ENCODE measurements around the gene IPPK. TPM values are rescaled to one million over a fixed set of nuclear protein-coding genes. Genes with fewer than 3 reads are reported as not detected.
"Not testable (repeated sequence)": the region's sequence is repeated elsewhere in the genome, so short reads cannot be mapped to it uniquely, and the experiment has no call there.

The IPPK gene
- total and polyA plus RNA-seq, 4 experiments from 2014 or later = 6.3 to 7.9 (median 7.3) TPM

DNA sequence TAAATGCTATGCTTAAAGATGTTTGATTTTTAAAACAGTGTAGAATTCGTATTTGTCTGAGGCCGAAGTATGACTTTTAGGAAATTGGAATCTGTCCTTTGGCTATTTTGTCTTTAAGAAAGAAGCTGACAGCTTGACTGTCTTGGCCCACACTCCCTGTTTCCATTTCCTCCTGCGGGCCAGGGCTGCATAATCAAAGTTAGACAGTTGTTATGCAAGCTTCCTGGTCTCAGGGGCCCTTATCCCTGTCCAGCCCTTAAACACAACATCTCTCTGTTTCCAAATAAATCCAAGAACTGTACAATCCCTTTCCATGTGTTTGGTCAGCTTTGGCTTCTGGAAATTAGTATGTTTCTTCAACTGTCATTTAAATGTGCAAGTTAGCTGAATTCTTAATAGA, 79.6 kb downstream of the IPPK start:
- Histone ChIP-seq H3K9me3 (ENCODE audit: control insufficient read depth in 1 of 2, low read length in 2 of 2) (no peaks in the 10 kb centered on the region), H3K4me1 (ENCODE audit: insufficient read depth, low read length) (no peaks in the 10 kb centered on the region), H3K27ac (ENCODE audit: low read depth, low read length) (no peak overlapping the region), H3K36me3 (ENCODE audit: insufficient read depth, low read length) (no peaks in the 10 kb centered on the region), H3K27me3 (ENCODE audit: insufficient read depth, low read length) (no peaks in the 10 kb centered on the region), H3K4me3 (ENCODE audit: low read length in 2 of 2) (no peak overlapping the region)
- intact Hi-C loops (cut with micrococcal nuclease) = no loop called here
- Mint-ChIP-seq H3K27me3 (no peaks in the 10 kb centered on the region), H3K36me3 (no peaks in the 10 kb centered on the region), H3K4me1 (no peaks in the 10 kb centered on the region), H3K9me3 (peaks cover 0 to 8% (median 0%) of the 10 kb centered on the region in 8 donors), H3K27ac (peak overlapping the region in 1 of 7 donors; percentile 30), H3K4me3 (no peak overlapping the region)
- ChIA-PET POLR2A (ENCODE audit: partially characterized antibody) (no interaction called here), CTCF (ENCODE audit: partially characterized antibody) (interaction anchor here (0.7 kb wide), 1 partner anchor 18 kb away, joined by 3 read pairs; no protein-coding TSS in a partner anchor)
- DNase-seq = no peak

DNA sequence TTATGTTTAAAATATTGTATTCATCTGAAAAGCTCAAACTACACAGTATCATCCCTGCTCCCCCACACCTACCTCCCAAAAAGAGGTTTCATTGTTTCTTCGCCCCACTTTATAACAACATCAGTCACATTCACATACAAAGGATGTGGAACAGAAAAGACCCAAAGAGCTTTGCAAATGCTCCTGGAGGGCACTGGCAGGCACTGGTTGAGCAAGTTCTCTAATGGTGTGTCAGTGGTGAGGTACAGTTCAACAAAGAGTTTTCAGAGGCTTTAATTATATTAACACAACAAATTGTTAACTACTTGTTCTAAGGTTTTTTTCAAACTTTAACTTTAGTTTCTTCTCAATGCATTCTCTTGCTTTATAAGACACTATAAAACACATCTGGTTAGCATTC, 80.0 kb downstream of the IPPK start:
- no peaks in the 10 kb centered on the region for H3K27me3 Mint-ChIP-seq

DNA sequence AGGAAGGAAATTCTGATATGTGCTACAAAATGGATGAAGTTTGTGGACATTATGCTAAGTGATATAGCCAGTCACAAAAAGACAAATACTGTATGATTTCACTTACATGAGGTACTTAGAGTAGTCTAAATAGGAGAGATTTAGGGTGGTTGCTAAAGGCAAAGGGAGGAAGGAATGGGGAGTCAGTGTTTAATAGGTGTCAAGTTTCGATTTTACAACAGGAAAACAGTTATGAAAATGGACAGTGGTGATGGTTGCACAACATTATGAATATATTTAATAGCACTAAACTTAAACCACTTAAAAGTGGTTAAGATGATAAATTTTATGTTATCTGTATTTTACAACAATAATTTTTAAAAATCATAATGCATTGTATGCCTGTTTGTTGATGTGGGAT, 93.8 kb downstream of the IPPK start:
- CTCF ChIA-PET (ENCODE audit: partially characterized antibody) = no interaction called here
- H3K36me3 ChIP-seq (ENCODE audit: insufficient read depth, low read length) = no peaks in the 10 kb centered on the region
- peaks cover 0 to 21% (median 8%) of the 10 kb centered on the region in 8 donors for H3K9me3 Mint-ChIP-seq
- H3K4me3 Mint-ChIP-seq = no peak overlapping the region
- H3K27me3 ChIP-seq (ENCODE audit: insufficient read depth, low read length) = no peaks in the 10 kb centered on the region
- peaks cover 0 to 10% of the 10 kb centered on the region in 2 donors for H3K36me3 Mint-ChIP-seq
- H3K27ac Mint-ChIP-seq = no peak overlapping the region
- no peak for DNase-seq
- POLR2A ChIA-PET (ENCODE audit: partially characterized antibody) = no interaction called here
- H3K27ac ChIP-seq (ENCODE audit: low read depth, low read length) = no peak overlapping the region
- no peak overlapping the region for H3K4me3 ChIP-seq (ENCODE audit: low read length in 2 of 2)
- H3K4me1 ChIP-seq (ENCODE audit: insufficient read depth, low read length) = no peaks in the 10 kb centered on the region
- H3K9me3 ChIP-seq (ENCODE audit: control insufficient read depth in 1 of 2, low read length in 2 of 2) = no peaks in the 10 kb centered on the region
- H3K27me3 Mint-ChIP-seq = no peaks in the 10 kb centered on the region
- intact Hi-C loops (cut with micrococcal nuclease) = no loop called here
- H3K4me1 Mint-ChIP-seq = no peaks in the 10 kb centered on the region

More for the DNA sequence above, 80.0 kb downstream of the IPPK start:
- H3K4me3 Mint-ChIP-seq = no peak overlapping the region
- ChIA-PET POLR2A (ENCODE audit: partially characterized antibody) (no interaction called here), CTCF (ENCODE audit: partially characterized antibody) (interaction anchor here (0.7 to 1.0 kb wide), 2 partner anchors 18 to 447 kb away, joined by 3 read pairs; no protein-coding TSS in a partner anchor)
- no peak overlapping the region for H3K4me3 ChIP-seq (ENCODE audit: low read length in 2 of 2)
- H3K4me1 Mint-ChIP-seq = no peaks in the 10 kb centered on the region
- no peaks in the 10 kb centered on the region for H3K36me3 Mint-ChIP-seq
- intact Hi-C loops (cut with micrococcal nuclease) = no loop called here
- no peaks in the 10 kb centered on the region for H3K4me1 ChIP-seq (ENCODE audit: insufficient read depth, low read length)
- H3K36me3 ChIP-seq (ENCODE audit: insufficient read depth, low read length) = no peaks in the 10 kb centered on the region
- peaks cover 0 to 8% (median 0%) of the 10 kb centered on the region in 8 donors for H3K9me3 Mint-ChIP-seq
- no peak overlapping the region for H3K27ac ChIP-seq (ENCODE audit: low read depth, low read length)
- no peak for DNase-seq
- no peaks in the 10 kb centered on the region for H3K27me3 ChIP-seq (ENCODE audit: insufficient read depth, low read length)
- H3K9me3 ChIP-seq (ENCODE audit: control insufficient read depth in 1 of 2, low read length in 2 of 2) = no peaks in the 10 kb centered on the region
- H3K27ac Mint-ChIP-seq = no peak overlapping the region

DNA sequence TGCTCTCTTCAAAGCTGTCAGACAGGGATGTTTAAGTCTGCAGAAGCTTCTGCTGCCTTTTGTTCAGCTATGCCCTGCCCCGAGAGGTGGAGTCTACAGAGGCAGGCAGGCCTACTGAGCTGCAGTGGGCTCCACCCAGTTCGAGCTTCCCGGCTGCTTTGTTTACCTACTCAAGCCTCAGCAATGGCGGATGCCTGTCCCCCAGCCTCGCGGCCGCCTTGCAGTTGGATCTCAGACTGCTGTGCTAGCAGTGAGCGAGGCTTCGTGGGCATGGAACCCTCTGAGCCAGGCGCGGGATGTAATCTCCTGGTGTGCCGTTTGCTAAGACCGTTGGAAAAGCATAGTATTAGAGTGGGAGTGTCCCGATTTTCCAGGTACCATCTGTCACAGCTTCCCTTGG, 96.3 kb downstream of the IPPK start:
- POLR2A ChIA-PET (ENCODE audit: partially characterized antibody); H3K27me3 ChIP-seq (ENCODE audit: insufficient read depth, low read length); H3K4me3 ChIP-seq (ENCODE audit: low read length in 2 of 2); H3K27ac ChIP-seq (ENCODE audit: low read depth, low read length); H3K27ac Mint-ChIP-seq; H3K4me1 Mint-ChIP-seq; H3K4me3 Mint-ChIP-seq; intact Hi-C loops (cut with micrococcal nuclease); H3K27me3 Mint-ChIP-seq; H3K9me3 ChIP-seq (ENCODE audit: control insufficient read depth in 1 of 2, low read length in 2 of 2); CTCF ChIA-PET (ENCODE audit: partially characterized antibody); H3K4me1 ChIP-seq (ENCODE audit: insufficient read depth, low read length); DNase-seq; H3K36me3 ChIP-seq (ENCODE audit: insufficient read depth, low read length): not testable (repeated sequence)
- H3K36me3 Mint-ChIP-seq = peaks cover 0 to 10% of the 10 kb centered on the region in 2 donors
- H3K9me3 Mint-ChIP-seq = peaks cover 0 to 31% (median 8%) of the 10 kb centered on the region in 8 donors

DNA sequence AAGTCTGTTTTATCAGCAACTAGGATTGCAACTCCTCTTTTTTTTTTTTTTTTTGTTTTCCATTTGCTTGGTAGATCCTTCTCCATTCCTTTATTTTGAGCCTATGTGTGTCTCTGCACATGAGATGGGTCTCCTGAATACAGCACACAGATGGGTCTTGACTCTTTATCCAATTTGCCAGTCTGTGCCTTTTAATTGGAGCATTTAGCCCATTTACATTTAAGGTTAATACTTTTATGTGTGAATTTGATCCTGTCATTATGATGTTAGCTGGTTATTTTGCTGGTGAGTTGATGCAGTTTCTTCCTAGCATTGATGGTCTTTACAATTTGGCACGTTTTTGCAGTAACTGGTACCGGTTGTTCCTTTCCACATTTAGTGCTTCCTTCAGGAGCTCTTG, 98.1 kb downstream of the IPPK start:
- H3K27ac ChIP-seq (ENCODE audit: low read depth, low read length); POLR2A ChIA-PET (ENCODE audit: partially characterized antibody); H3K4me3 ChIP-seq (ENCODE audit: low read length in 2 of 2); H3K4me1 ChIP-seq (ENCODE audit: insufficient read depth, low read length); H3K9me3 ChIP-seq (ENCODE audit: control insufficient read depth in 1 of 2, low read length in 2 of 2); H3K27me3 ChIP-seq (ENCODE audit: insufficient read depth, low read length); intact Hi-C loops (cut with micrococcal nuclease); H3K4me3 Mint-ChIP-seq; H3K4me1 Mint-ChIP-seq; H3K36me3 ChIP-seq (ENCODE audit: insufficient read depth, low read length); DNase-seq; H3K27ac Mint-ChIP-seq; H3K27me3 Mint-ChIP-seq: not testable (repeated sequence)
- CTCF ChIA-PET (ENCODE audit: partially characterized antibody) = interaction anchor here (1.3 kb wide), 1 partner anchor 19 kb away, joined by 3 read pairs; no protein-coding TSS in a partner anchor
- peaks cover 0 to 38% (median 13%) of the 10 kb centered on the region in 8 donors for H3K9me3 Mint-ChIP-seq
- H3K36me3 Mint-ChIP-seq = peaks cover 0 to 10% of the 10 kb centered on the region in 2 donors

DNA sequence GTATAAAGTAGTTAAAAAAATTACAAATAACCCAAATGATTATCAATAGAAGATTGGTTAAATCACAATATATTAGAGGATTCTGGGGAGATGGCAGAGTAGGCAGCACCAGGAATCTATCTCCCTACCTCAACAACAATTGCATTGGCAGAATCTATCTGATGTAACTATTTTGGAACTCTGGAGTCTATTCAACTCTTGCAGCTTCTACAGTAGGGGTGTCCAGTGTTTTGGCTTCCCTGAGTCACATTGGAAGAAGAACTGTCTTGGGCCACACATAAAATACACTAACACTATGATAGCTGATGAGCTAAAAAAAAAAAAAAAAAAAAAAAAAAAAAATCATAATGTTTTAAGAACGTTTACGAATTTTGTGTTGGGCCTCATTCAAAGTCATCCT, 104.9 kb downstream of the IPPK start:
- Mint-ChIP-seq H3K9me3 (peaks cover 0 to 38% (median 16%) of the 10 kb centered on the region in 8 donors), H3K27ac (no peak overlapping the region), H3K27me3 (no peaks in the 10 kb centered on the region), H3K36me3 (peaks cover 0 to 3% of the 10 kb centered on the region in 2 donors), H3K4me1 (no peaks in the 10 kb centered on the region), H3K4me3 (no peak overlapping the region)
- Histone ChIP-seq H3K4me1 (ENCODE audit: insufficient read depth, low read length) (no peaks in the 10 kb centered on the region), H3K27ac (ENCODE audit: low read depth, low read length) (no peak overlapping the region), H3K27me3 (ENCODE audit: insufficient read depth, low read length) (no peaks in the 10 kb centered on the region), H3K36me3 (ENCODE audit: insufficient read depth, low read length) (no peaks in the 10 kb centered on the region), H3K9me3 (ENCODE audit: control insufficient read depth in 1 of 2, low read length in 2 of 2) (peaks cover 0 to 3% of the 10 kb centered on the region in 2 donors), H3K4me3 (ENCODE audit: low read length in 2 of 2) (no peak overlapping the region)
- CTCF ChIA-PET (ENCODE audit: partially characterized antibody) = interaction anchor here (0.6 to 0.7 kb wide), 2 partner anchors 28 to 426 kb away, joined by 4 read pairs; no protein-coding TSS in a partner anchor
- no peak for DNase-seq
- POLR2A ChIA-PET (ENCODE audit: partially characterized antibody) = no interaction called here
- intact Hi-C loops (cut with micrococcal nuclease) = no loop called here

DNA sequence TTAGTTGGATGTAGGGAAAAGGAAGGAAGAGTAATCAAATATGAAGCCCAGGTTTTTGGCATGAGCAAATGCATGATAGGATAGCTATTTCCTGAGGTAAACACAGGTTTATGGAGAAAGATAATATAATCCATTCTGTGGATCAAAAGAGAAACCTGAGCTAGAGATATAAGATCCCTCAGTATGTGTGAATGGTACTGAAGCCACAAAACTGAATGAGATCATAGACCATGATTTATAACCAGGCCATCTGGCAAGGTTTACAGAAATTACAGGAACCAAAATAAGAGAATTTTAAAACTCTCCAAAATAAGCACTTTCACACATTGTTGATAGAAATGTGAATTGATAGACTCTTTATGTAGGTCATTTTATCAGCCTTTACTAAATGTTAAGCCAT, 105.4 kb downstream of the IPPK start:
- H3K4me3 Mint-ChIP-seq = no peak overlapping the region
- Histone ChIP-seq H3K4me3 (ENCODE audit: low read length in 2 of 2) (no peak overlapping the region), H3K4me1 (ENCODE audit: insufficient read depth, low read length) (no peaks in the 10 kb centered on the region), H3K36me3 (ENCODE audit: insufficient read depth, low read length) (no peaks in the 10 kb centered on the region), H3K9me3 (ENCODE audit: control insufficient read depth in 1 of 2, low read length in 2 of 2) (peaks cover 0 to 3% of the 10 kb centered on the region in 2 donors), H3K27me3 (ENCODE audit: insufficient read depth, low read length) (no peaks in the 10 kb centered on the region), H3K27ac (ENCODE audit: low read depth, low read length) (no peak overlapping the region)
- H3K4me1 Mint-ChIP-seq = no peaks in the 10 kb centered on the region
- ChIA-PET CTCF (ENCODE audit: partially characterized antibody) (interaction anchor here (0.6 kb wide), 1 partner anchor 425 kb away, joined by 4 read pairs; no protein-coding TSS in a partner anchor), POLR2A (ENCODE audit: partially characterized antibody) (no interaction called here)
- peaks cover 0 to 3% of the 10 kb centered on the region in 2 donors for H3K36me3 Mint-ChIP-seq
- H3K27me3 Mint-ChIP-seq = no peaks in the 10 kb centered on the region
- intact Hi-C loops (cut with micrococcal nuclease) = no loop called here
- peaks cover 0 to 38% (median 14%) of the 10 kb centered on the region in 8 donors for H3K9me3 Mint-ChIP-seq
- H3K27ac Mint-ChIP-seq = no peak overlapping the region
- DNase-seq = no peak

All from CD4-positive, alpha-beta memory T cell (primary cell).